ENCODE data around the gene AIFM1.

- TF ChIP-seq EZH2 (IDR thresholded peaks at IDR 0.05) (no peak), CTCF (IDR thresholded peaks at IDR 0.05) (no peak), EZH2phosphoT487 (IDR thresholded peaks at IDR 0.05) (no peak)
Observed at GRCh38 chrX:130095249-130096030, 70.2 kb downstream of the AIFM1 start.
